Skeletal muscle satellite cell (primary cell): ENCODE measurements around the gene PRND. TPM values are rescaled to one million over a fixed set of nuclear protein-coding genes. Genes with fewer than 3 reads are reported as not detected.

Experiments
- H3K27me3 ChIP-seq: 2 replicates; pipeline ENCODE4 v1.7.0; 2013; ENCODE audit warnings: low read length; ENCODE audit not compliant: control insufficient read depth, insufficient read depth
- H3K36me3 ChIP-seq: 2 replicates; pipeline ENCODE4 v1.7.0; 2013; ENCODE audit warnings: mild to moderate bottlenecking, control low read depth, low read length; ENCODE audit not compliant: insufficient read depth
- H3K4me1 ChIP-seq: 2 replicates; pipeline ENCODE4 v1.7.0; 2013; ENCODE audit warnings: low read length; ENCODE audit not compliant: control insufficient read depth, insufficient read depth
- H3K4me2 ChIP-seq: 2 replicates; pipeline ENCODE4 v1.7.0; 2013; ENCODE audit warnings: mild to moderate bottlenecking, low read length
- H3K4me3 ChIP-seq: 2 replicates; pipeline ENCODE4 v1.7.0; 2013; ENCODE audit warnings: low read length
- H3K9ac ChIP-seq: 2 replicates; pipeline ENCODE4 v1.7.0; 2013; ENCODE audit warnings: mild to moderate bottlenecking, low read depth, low read length, moderate library complexity
- H3K9me3 ChIP-seq: replicated peaks from 2 replicates; pipeline ENCODE4 v1.7.0; 2013; ENCODE audit warnings: mild to moderate bottlenecking, control low read depth, low read length
- total RNA-seq: library from RNA; depleted of rRNA; stranded (reverse); fragments of >200 nt; gene quantifications from 2 replicates; pipeline ENCODE4 v1.2.3, GENCODE V29; 2012; rRNA removed

Gene PRND
- not detected in 2 replicates for total RNA-seq

- Histone ChIP-seq H3K9me3 (no peaks in the 10 kb centered on the region), H3K4me1 (peaks cover 3% of the 10 kb centered on the region), H3K4me2 (peak within 1 kb of the TSS; percentile 28), H3K36me3 (no peaks in the 10 kb centered on the region), H3K4me3 (no peak within 1 kb of the TSS), H3K9ac (no peak within 1 kb of the TSS), H3K27me3 (peaks cover 47% of the 10 kb centered on the region)
Observed at GRCh38 chr20:4721719-4722118, at the start of gene PRND. Gene PRND (plus strand): TSS chr20:4721909. CDS start chr20:4724552, 2,643 bp downstream.

- no peaks in the 10 kb centered on the region for H3K4me1 ChIP-seq
- H3K4me2 ChIP-seq: no peak overlapping the region
- peaks cover 20% of the 10 kb centered on the region for H3K27me3 ChIP-seq
- no peak overlapping the region for H3K9ac ChIP-seq
- H3K9me3 ChIP-seq: no peaks in the 10 kb centered on the region
- H3K4me3 ChIP-seq: no peak overlapping the region
- H3K36me3 ChIP-seq: no peaks in the 10 kb centered on the region
Observed at GRCh38 chr20:4672948-4673347, 48.8 kb upstream of the PRND start.

GRCh38 chr20:4673371-4674001, 48.2 kb upstream of the PRND start:
- peaks cover 25% of the 10 kb centered on the region for H3K27me3 ChIP-seq

GRCh38 chr20:4674672-4675071, 47.0 kb upstream of the PRND start:
- Histone ChIP-seq H3K4me2 (no peak overlapping the region), H3K9ac (no peak overlapping the region), H3K27me3 (peaks cover 30% of the 10 kb centered on the region), H3K9me3 (no peaks in the 10 kb centered on the region), H3K36me3 (no peaks in the 10 kb centered on the region), H3K4me3 (no peak overlapping the region), H3K4me1 (no peaks in the 10 kb centered on the region)

More at GRCh38 chr20:4673371-4674001, 48.2 kb upstream of the PRND start:
- no peak overlapping the region for H3K9ac ChIP-seq
- H3K4me3 ChIP-seq: no peak overlapping the region
- no peaks in the 10 kb centered on the region for H3K36me3 ChIP-seq
- no peaks in the 10 kb centered on the region for H3K9me3 ChIP-seq
- H3K4me1 ChIP-seq: no peaks in the 10 kb centered on the region
- H3K4me2 ChIP-seq: no peak overlapping the region

GRCh38 chr20:4677846-4678245, 43.9 kb upstream of the PRND start:
- Histone ChIP-seq H3K9ac (no peak overlapping the region), H3K4me3 (no peak overlapping the region), H3K4me2 (no peak overlapping the region), H3K27me3 (peaks cover 40% of the 10 kb centered on the region), H3K4me1 (no peaks in the 10 kb centered on the region), H3K36me3 (no peaks in the 10 kb centered on the region), H3K9me3 (no peaks in the 10 kb centered on the region)

- no peak overlapping the region for H3K4me2 ChIP-seq
- H3K4me3 ChIP-seq: no peak overlapping the region
- H3K36me3 ChIP-seq: no peaks in the 10 kb centered on the region
- no peaks in the 10 kb centered on the region for H3K9me3 ChIP-seq
- peaks cover 29% of the 10 kb centered on the region for H3K27me3 ChIP-seq
- H3K4me1 ChIP-seq: peaks cover 7% of the 10 kb centered on the region
- no peak overlapping the region for H3K9ac ChIP-seq
Observed at GRCh38 chr20:4681401-4681800, 40.3 kb upstream of the PRND start.

- Histone ChIP-seq H3K4me3 (no peak overlapping the region), H3K27me3 (peaks cover 29% of the 10 kb centered on the region), H3K4me2 (no peak overlapping the region), H3K9ac (no peak overlapping the region), H3K4me1 (peaks cover 7% of the 10 kb centered on the region), H3K9me3 (no peaks in the 10 kb centered on the region), H3K36me3 (no peaks in the 10 kb centered on the region)
Observed at GRCh38 chr20:4681991-4682401, 39.7 kb upstream of the PRND start.

- no peak overlapping the region for H3K4me2 ChIP-seq
- no peaks in the 10 kb centered on the region for H3K36me3 ChIP-seq
- no peaks in the 10 kb centered on the region for H3K9me3 ChIP-seq
- H3K4me3 ChIP-seq: no peak overlapping the region
- peaks cover 23% of the 10 kb centered on the region for H3K27me3 ChIP-seq
- no peak overlapping the region for H3K9ac ChIP-seq
- peaks cover 13% of the 10 kb centered on the region for H3K4me1 ChIP-seq
Observed at GRCh38 chr20:4682682-4683081, 39.0 kb upstream of the PRND start.

GRCh38 chr20:4683261-4683660, 38.4 kb upstream of the PRND start:
- Histone ChIP-seq H3K4me1 (peaks cover 15% of the 10 kb centered on the region), H3K27me3 (peaks cover 17% of the 10 kb centered on the region), H3K36me3 (no peaks in the 10 kb centered on the region), H3K4me3 (no peak overlapping the region), H3K4me2 (no peak overlapping the region), H3K9ac (no peak overlapping the region), H3K9me3 (no peaks in the 10 kb centered on the region)

GRCh38 chr20:4684837-4685413, 36.8 kb upstream of the PRND start:
- Histone ChIP-seq H3K4me1 (peaks cover 15% of the 10 kb centered on the region), H3K9ac (no peak overlapping the region), H3K27me3 (peaks cover 10% of the 10 kb centered on the region), H3K4me2 (no peak overlapping the region), H3K4me3 (no peak overlapping the region), H3K36me3 (no peaks in the 10 kb centered on the region), H3K9me3 (no peaks in the 10 kb centered on the region)

GRCh38 chr20:4685923-4686221, 35.8 kb upstream of the PRND start:
- Histone ChIP-seq H3K9ac (peak overlapping the region; percentile 93), H3K27me3 (peaks cover 6% of the 10 kb centered on the region), H3K4me1 (peaks cover 15% of the 10 kb centered on the region), H3K4me2 (peak overlapping the region; percentile 73), H3K9me3 (no peaks in the 10 kb centered on the region), H3K4me3 (peak overlapping the region; percentile 88), H3K36me3 (no peaks in the 10 kb centered on the region)

- H3K4me3 ChIP-seq: no peak overlapping the region
- peaks cover 18% of the 10 kb centered on the region for H3K4me1 ChIP-seq
- peak overlapping the region; percentile 73 for H3K4me2 ChIP-seq
- H3K27me3 ChIP-seq: no peaks in the 10 kb centered on the region
- no peaks in the 10 kb centered on the region for H3K9me3 ChIP-seq
- H3K36me3 ChIP-seq: peaks cover 3% of the 10 kb centered on the region
- H3K9ac ChIP-seq: no peak overlapping the region
Observed at GRCh38 chr20:4688305-4688704, 33.4 kb upstream of the PRND start.
